NB4 (cell line): ENCODE measurements around the gene MMP24.
A peak's percentile ranks its signal among the peaks of the same experiment; 100 is the strongest.

Experiments used
- DNase-seq: peaks from one replicate; pipeline ENCODE4 v3.0.0; 2010; ENCODE audit warnings: low read depth
- H3K4me3 ChIP-seq: one replicate; pipeline ENCODE4 v1.5.1; 2011; ENCODE audit warnings: mild to moderate bottlenecking, low read depth, low read length, moderate library complexity
- CTCF ChIP-seq: IDR thresholded peaks from one replicate; pipeline ENCODE4 v1.5.1; 2012; ENCODE audit warnings: low read depth, low read length
- MAX ChIP-seq: IDR thresholded peaks from 2 replicates; pipeline ENCODE4 v1.6.1; 2011; ENCODE audit warnings: low read depth, low read length
- MYC ChIP-seq: IDR thresholded peaks from 2 replicates; pipeline ENCODE4 v1.6.1; 2011; ENCODE audit warnings: low read depth, low read length
- POLR2A ChIP-seq: IDR thresholded peaks from 2 replicates; pipeline ENCODE4 v1.6.1; 2011; ENCODE audit warnings: mild to moderate bottlenecking; ENCODE audit not compliant: insufficient read length; ENCODE audit errors: extremely low read depth

Gene MMP24

GRCh38 chr20:35280523-35280922 lies 54.0 kb downstream of the MMP24 start:
- no peak overlapping the region for H3K4me3 ChIP-seq
- DNase-seq: no peak
- TF ChIP-seq MYC (no peak), MAX (no peak), POLR2A (no peak), CTCF (no peak)

- TF ChIP-seq POLR2A: no peak
- TF ChIP-seq CTCF: no peak
- H3K4me3 ChIP-seq: no peak overlapping the region
- no peak for DNase-seq
These were observed 55.1 kb downstream of the MMP24 start for GRCh38 chr20:35281506-35282101.

GRCh38 chr20:35283441-35284266 lies 57.2 kb downstream of the MMP24 start:
- H3K4me3 ChIP-seq: peak overlapping the region; percentile 83
- TF ChIP-seq CTCF: no peak
- TF ChIP-seq MAX: peak; percentile 39; the same call in 1 of the 2 replicates

GRCh38 chr20:35284267-35284991 lies 57.9 kb downstream of the MMP24 start, which contains the start of gene EIF6:
TSS of gene EIF6 (minus strand) at chr20:35284772. CDS start at chr20:35284487, 285 bp downstream.
- TF ChIP-seq MAX: peak; percentile 85
- TF ChIP-seq MYC: peak; percentile 90
- TF ChIP-seq CTCF: no peak
- TF ChIP-seq POLR2A: peak; percentile 85
- H3K4me3 ChIP-seq: peak within 1 kb of the TSS; percentile 83
- peak; percentile 93 for DNase-seq

More at GRCh38 chr20:35283441-35284266, 57.2 kb downstream of the MMP24 start:
- DNase-seq: peak; percentile 58

GRCh38 chr20:35284992-35285805 lies 58.7 kb downstream of the MMP24 start:
- no peak for DNase-seq
- peak overlapping the region; percentile 83 for H3K4me3 ChIP-seq
- no peak for TF ChIP-seq MAX

GRCh38 chr20:35285806-35286076 lies 59.3 kb downstream of the MMP24 start:
- H3K4me3 ChIP-seq: no peak overlapping the region
- TF ChIP-seq POLR2A (no peak), MYC (no peak)
- no peak for DNase-seq
